Nephron progenitor cell (in vitro differentiated cells): ENCODE results near the gene FGF11.

ENCODE experiments used
- DNase-seq: peaks from one replicate; pipeline ENCODE4 v3.0.0; 2021
- H3K27ac Mint-ChIP-seq: 2 replicates; pipeline ENCODE4 v1.8.0; 2021; ENCODE audit warnings: mild to moderate bottlenecking, moderate library complexity, mixed read lengths
- H3K27me3 Mint-ChIP-seq: 2 replicates; pipeline ENCODE4 v1.8.0; 2021; ENCODE audit warnings: mild to moderate bottlenecking, low read depth, mixed read lengths; ENCODE audit not compliant: poor library complexity
- H3K36me3 Mint-ChIP-seq: 2 replicates; pipeline ENCODE4 v1.8.0; 2021; ENCODE audit warnings: low read depth, mixed read lengths
- H3K4me1 Mint-ChIP-seq: 2 replicates; pipeline ENCODE4 v1.8.0; 2021; ENCODE audit warnings: mixed read lengths
- H3K4me3 Mint-ChIP-seq: 2 replicates; pipeline ENCODE4 v1.8.0; 2021; ENCODE audit warnings: mild to moderate bottlenecking, moderate library complexity, mixed read lengths
- H3K9me3 Mint-ChIP-seq: 2 replicates; pipeline ENCODE4 v1.8.0; 2021; ENCODE audit warnings: mild to moderate bottlenecking, moderate library complexity, mixed read lengths
- CTCF ChIP-seq: fragments of 200-600 bp; sonication (generic); IDR thresholded peaks from 2 replicates; pipeline ENCODE4 v1.5.0; 2021; ENCODE audit warnings: antibody characterized with exemption

Gene FGF11

GRCh38 chr17:7442142-7442541, 2.8 kb downstream of the FGF11 start:
- no peaks in the 10 kb centered on the region for H3K36me3 Mint-ChIP-seq
- DNase-seq: no peak
- TF ChIP-seq CTCF: no peak
- H3K9me3 Mint-ChIP-seq: no peaks in the 10 kb centered on the region
- H3K4me1 Mint-ChIP-seq: peaks cover 78% of the 10 kb centered on the region
- peaks cover 64% of the 10 kb centered on the region for H3K27me3 Mint-ChIP-seq
- no peak overlapping the region for H3K27ac Mint-ChIP-seq
- peak overlapping the region; percentile 48 for H3K4me3 Mint-ChIP-seq

GRCh38 chr17:7443499-7444485, 4.5 kb downstream of the FGF11 start:
- TF ChIP-seq CTCF: no peak
- Mint-ChIP-seq H3K9me3 (no peaks in the 10 kb centered on the region), H3K4me1 (peaks cover 73% of the 10 kb centered on the region), H3K27me3 (peaks cover 52% of the 10 kb centered on the region), H3K36me3 (peaks cover 4% of the 10 kb centered on the region), H3K27ac (no peak overlapping the region), H3K4me3 (no peak overlapping the region)
- DNase-seq: no peak

GRCh38 chr17:7444682-7445618, 5.6 kb downstream of the FGF11 start, which contains the start of gene CHRNB1:
TSS of gene CHRNB1 (plus strand) at chr17:7445061. CDS start at chr17:7445128, 67 bp downstream.
- peak; percentile 6 for TF ChIP-seq CTCF
- peaks cover 48% of the 10 kb centered on the region for H3K27me3 Mint-ChIP-seq
- H3K27ac Mint-ChIP-seq: peak within 1 kb of the TSS; percentile 21

GRCh38 chr17:7445619-7445968, 6.3 kb downstream of the FGF11 start:
- DNase-seq: no peak
- H3K27ac Mint-ChIP-seq: peak overlapping the region; percentile 21
- H3K9me3 Mint-ChIP-seq: no peaks in the 10 kb centered on the region
- H3K36me3 Mint-ChIP-seq: peaks cover 5% of the 10 kb centered on the region
- TF ChIP-seq CTCF: no peak
- peaks cover 49% of the 10 kb centered on the region for H3K27me3 Mint-ChIP-seq
- peaks cover 63% of the 10 kb centered on the region for H3K4me1 Mint-ChIP-seq
- peak overlapping the region; percentile 84 for H3K4me3 Mint-ChIP-seq

More at GRCh38 chr17:7444682-7445618, 5.6 kb downstream of the FGF11 start, which contains the start of gene CHRNB1:
- Mint-ChIP-seq H3K36me3 (peaks cover 5% of the 10 kb centered on the region), H3K4me1 (peaks cover 68% of the 10 kb centered on the region), H3K4me3 (peak within 1 kb of the TSS; percentile 84), H3K9me3 (no peaks in the 10 kb centered on the region)
- DNase-seq: peak; percentile 94

GRCh38 chr17:7448461-7448860, 9.1 kb downstream of the FGF11 start:
- Mint-ChIP-seq H3K9me3 (no peaks in the 10 kb centered on the region), H3K27me3 (peaks cover 38% of the 10 kb centered on the region), H3K4me1 (peaks cover 42% of the 10 kb centered on the region), H3K27ac (no peak overlapping the region), H3K4me3 (peak overlapping the region; percentile 37), H3K36me3 (peaks cover 5% of the 10 kb centered on the region)
- TF ChIP-seq CTCF: no peak
- DNase-seq: no peak
